ENCODE results near the gene MYO9A. TPM values are rescaled to one million over a fixed set of nuclear protein-coding genes. Genes with fewer than 3 reads are reported as not detected.
A peak's percentile ranks its signal among the peaks of the same experiment; 100 is the strongest.
"Not testable (repeated sequence)": the region's sequence is repeated elsewhere in the genome, so short reads cannot be mapped to it uniquely, and the experiment has no call there.

MYO9A gene
- total RNA-seq, 8 experiments from 2014 or later, result 22.3 to 42.1 (median 31.6) TPM

- WGBS, 10 experiments, result 0 to 100% (median 85%) methylated on average over 1 of the region's 1 CpG
- in situ Hi-C loops (cut with MboI; ENCODE audit: low pct_unique_long_range_greater_than_20kb in 2 of 9, low sequenced_read_pairs in 9 of 9, unreplicated experiment in 9 of 9), result no loop called here
- no peak for ATAC-seq (replicated peaks in 6 of 8)
- Histone ChIP-seq H3K27ac (no peak overlapping the region), H3K4me1 (replicated peaks in 1 of 2) (no peaks in the 10 kb centered on the region), H3K4me3 (no peak overlapping the region)
Measured at GRCh38 chr15:72070817-72071447, 47.0 kb downstream of the MYO9A start.

DNA sequence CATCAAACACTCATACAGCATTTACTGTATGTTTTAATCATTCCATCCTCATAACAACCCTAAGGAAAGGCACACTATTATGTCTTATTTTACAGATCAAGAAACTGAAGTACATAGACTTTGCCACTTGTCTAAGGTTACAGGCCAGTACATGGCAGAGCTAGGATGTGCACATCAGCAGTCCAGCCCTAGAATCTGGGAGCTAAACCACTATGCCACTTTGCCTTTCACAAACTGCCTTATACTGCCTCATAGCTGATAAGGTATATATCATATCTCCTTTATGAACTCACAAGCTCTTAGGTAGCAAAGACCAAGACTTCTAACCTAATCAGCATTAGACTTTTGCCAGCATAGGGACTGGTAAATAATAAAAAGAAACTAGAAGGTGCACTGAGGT lies 49.1 kb downstream of the MYO9A start:
- Histone ChIP-seq H3K4me1 (replicated peaks in 1 of 2) (no peaks in the 10 kb centered on the region), H3K27ac (no peak overlapping the region), H3K4me3 (no peak overlapping the region)
- no peak for ATAC-seq (replicated peaks in 6 of 8)
- in situ Hi-C loops (cut with MboI; ENCODE audit: low pct_unique_long_range_greater_than_20kb in 2 of 9, low sequenced_read_pairs in 9 of 9, unreplicated experiment in 9 of 9), result no loop called here

- ATAC-seq (replicated peaks in 6 of 8), result no peak
- WGBS, 10 experiments, result 83 to 100% (median 100%) methylated on average over 1 to 2 of the region's 2 CpGs; no CpG with 5 or more reads in 1 of the 10 experiments
- Histone ChIP-seq H3K27ac (no peak overlapping the region), H3K4me1 (replicated peaks in 1 of 2) (no peaks in the 10 kb centered on the region), H3K4me3 (no peak overlapping the region)
- in situ Hi-C loops (cut with MboI; ENCODE audit: low pct_unique_long_range_greater_than_20kb in 2 of 9, low sequenced_read_pairs in 9 of 9, unreplicated experiment in 9 of 9), result no loop called here
Measured at GRCh38 chr15:72065801-72066200, 52.1 kb downstream of the MYO9A start.

- Histone ChIP-seq H3K4me1 (replicated peaks in 1 of 2) (peaks cover 0 to 3% of the 10 kb centered on the region in 2 donors), H3K27ac (no peak overlapping the region), H3K4me3 (no peak overlapping the region)
- in situ Hi-C loops (cut with MboI; ENCODE audit: low pct_unique_long_range_greater_than_20kb in 2 of 9, low sequenced_read_pairs in 9 of 9, unreplicated experiment in 9 of 9), result no loop called here
- ATAC-seq (replicated peaks in 6 of 8), result no peak
Measured at GRCh38 chr15:72063186-72063585, 54.8 kb downstream of the MYO9A start.

DNA sequence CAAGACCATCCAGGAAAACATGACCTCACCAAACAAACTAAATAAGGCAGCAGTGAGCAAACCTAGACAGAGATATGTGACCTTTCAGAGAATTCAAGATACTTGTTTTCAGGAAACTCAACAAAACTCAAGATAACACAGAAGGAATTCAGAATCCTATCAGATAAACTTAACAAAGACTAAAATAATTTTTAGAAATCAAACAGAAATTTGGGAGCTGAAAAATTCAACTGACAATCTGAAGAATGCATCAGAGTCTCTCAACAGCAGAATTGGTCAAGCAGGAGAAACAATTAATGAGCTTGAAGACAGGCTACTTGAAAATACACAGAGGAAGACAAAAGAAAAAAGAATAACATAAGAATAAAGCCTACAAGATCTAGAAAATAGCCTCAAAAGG lies 55.6 kb downstream of the MYO9A start:
- no peak overlapping the region for H3K4me3 ChIP-seq
- in situ Hi-C loops (cut with MboI; ENCODE audit: low pct_unique_long_range_greater_than_20kb in 2 of 9, low sequenced_read_pairs in 9 of 9, unreplicated experiment in 9 of 9), result no loop called here
- H3K4me1 ChIP-seq (replicated peaks in 1 of 2), result peaks cover 8 to 10% of the 10 kb centered on the region in 2 donors
- no peak overlapping the region for H3K27ac ChIP-seq
- no peak for ATAC-seq (replicated peaks in 6 of 8)

DNA sequence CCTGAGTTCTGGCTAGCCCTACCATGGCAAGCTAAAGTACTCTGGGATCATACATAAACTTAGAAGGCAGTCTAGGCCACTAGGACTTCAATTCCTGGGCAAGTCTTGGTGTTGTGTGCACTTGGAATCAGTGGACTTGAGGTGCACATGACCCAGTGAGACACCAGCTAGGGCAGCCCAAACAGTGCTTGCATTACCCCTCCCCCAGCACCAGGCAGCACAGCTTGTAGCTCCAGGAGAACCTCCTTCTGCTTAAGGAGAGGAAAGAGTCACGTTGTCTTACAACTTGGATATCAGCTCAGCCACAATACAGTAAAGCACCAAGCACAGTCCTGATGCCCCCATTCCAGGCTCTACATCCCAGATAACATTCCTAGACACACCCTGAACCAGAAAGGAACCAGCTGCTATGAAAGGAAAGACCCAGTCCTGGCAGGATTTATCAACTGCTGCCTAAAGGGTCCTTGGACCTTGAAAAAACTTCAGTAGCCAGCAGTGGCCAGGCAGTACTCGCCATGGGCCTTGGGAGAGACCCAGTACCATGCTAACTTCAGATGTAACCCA lies 57.2 kb downstream of the MYO9A start:
- in situ Hi-C loops (cut with MboI; ENCODE audit: low pct_unique_long_range_greater_than_20kb in 2 of 9, low sequenced_read_pairs in 9 of 9, unreplicated experiment in 9 of 9), result no loop called here
- WGBS, 10 experiments, result 17 to 100% (median 100%) methylated on average over 1 to 2 of the region's 2 CpGs; no CpG with 5 or more reads in 6 of the 10 experiments
- Histone ChIP-seq H3K4me3 (no peak overlapping the region), H3K27ac (no peak overlapping the region), H3K4me1 (replicated peaks in 1 of 2) (peaks cover 9 to 10% of the 10 kb centered on the region in 2 donors)
- no peak for ATAC-seq (replicated peaks in 6 of 8)

DNA sequence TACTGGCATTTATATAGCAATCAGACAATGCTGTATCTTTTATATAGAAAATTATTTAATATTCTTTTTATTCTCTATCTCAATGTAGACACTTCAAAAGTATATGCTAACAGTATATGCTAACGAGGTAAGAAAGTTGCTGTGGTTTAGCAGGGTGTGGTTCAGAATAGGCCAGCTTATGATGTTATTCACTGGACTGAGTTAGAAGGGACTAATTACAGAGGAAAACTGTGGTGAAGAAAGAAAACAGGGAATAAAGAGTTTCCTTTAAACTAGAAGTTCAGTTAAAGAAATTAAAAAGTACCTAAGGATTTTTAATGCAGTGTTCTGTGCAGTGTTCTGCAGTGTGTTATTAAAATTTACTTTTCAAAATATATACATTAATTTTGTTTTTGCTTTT lies 59.4 kb downstream of the MYO9A start:
- Histone ChIP-seq H3K4me3 (no peak overlapping the region), H3K4me1 (replicated peaks in 1 of 2) (peaks cover 9 to 10% of the 10 kb centered on the region in 2 donors), H3K27ac (no peak overlapping the region)
- 0 to 100% (median 78%) methylated on average over 1 of the region's 1 CpG; no CpG with 5 or more reads in 1 of the 10 experiments for WGBS, 10 experiments
- peak in 3 of 8 experiments; percentile 96 to 99 (median 99) for ATAC-seq (replicated peaks in 6 of 8)
- in situ Hi-C loops (cut with MboI; ENCODE audit: low pct_unique_long_range_greater_than_20kb in 2 of 9, low sequenced_read_pairs in 9 of 9, unreplicated experiment in 9 of 9), result no loop called here

DNA sequence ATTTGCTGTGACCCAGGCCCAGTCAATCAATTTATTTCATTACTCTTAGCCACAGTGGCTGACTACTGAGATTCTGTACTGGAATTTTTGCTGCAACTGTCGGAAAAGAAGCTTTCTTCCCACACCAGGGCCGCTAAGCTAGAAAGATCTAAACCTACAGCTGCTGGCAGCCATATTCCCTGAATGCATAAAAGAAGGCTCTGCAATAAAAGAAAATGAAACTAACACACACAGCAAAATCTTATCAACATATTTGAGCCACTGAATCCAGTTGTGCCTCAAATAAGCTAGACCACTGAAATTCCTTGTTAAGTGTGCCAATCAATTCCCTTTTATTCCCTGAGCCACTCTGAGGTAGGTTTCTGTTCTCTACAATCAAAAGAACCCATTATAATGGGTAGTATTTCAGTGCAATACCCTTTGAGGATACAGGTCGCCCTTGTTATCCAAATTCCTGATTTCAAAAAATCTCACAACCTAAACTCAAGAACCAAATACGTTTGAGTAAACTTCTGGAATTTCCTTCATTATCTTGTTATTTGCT lies 60.3 kb downstream of the MYO9A start:
- in situ Hi-C loops (cut with MboI; ENCODE audit: low pct_unique_long_range_greater_than_20kb in 2 of 9, low sequenced_read_pairs in 9 of 9, unreplicated experiment in 9 of 9), result no loop called here
- Histone ChIP-seq H3K27ac (no peak overlapping the region), H3K4me3 (no peak overlapping the region), H3K4me1 (replicated peaks in 1 of 2) (peaks cover 9 to 10% of the 10 kb centered on the region in 2 donors)
- ATAC-seq (replicated peaks in 6 of 8), result peak in 2 of 8 experiments; percentile 19 to 27
- 20 to 80% (median 53%) methylated on average over 1 to 4 of the region's 4 CpGs; no CpG with 5 or more reads in 1 of the 10 experiments for WGBS, 10 experiments

GRCh38 chr15:72056217-72056616 lies 61.7 kb downstream of the MYO9A start:
- 83 to 100% (median 100%) methylated on average over 1 to 2 of the region's 2 CpGs; no CpG with 5 or more reads in 3 of the 10 experiments for WGBS, 10 experiments
- not testable (repeated sequence) for H3K27ac ChIP-seq

DNA sequence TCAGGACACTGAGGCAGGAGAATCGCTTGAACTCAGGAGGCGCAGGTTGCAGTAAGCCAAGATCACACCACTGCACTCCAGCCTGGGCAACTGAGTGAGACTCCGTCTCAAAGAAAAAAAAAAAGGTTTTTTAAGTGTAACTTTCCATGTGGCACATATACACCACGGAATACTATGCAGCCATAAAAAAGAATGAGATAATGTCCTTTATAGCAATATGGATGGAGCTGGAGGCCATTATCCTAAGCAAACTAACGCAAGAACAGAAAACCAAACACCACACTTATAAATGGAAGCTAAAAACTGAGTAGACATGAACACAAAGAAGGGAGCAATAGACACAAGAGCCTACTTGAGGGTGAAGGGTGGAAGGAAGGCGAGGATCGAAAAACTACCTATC lies 64.7 kb downstream of the MYO9A start:
- H3K27ac ChIP-seq; H3K4me3 ChIP-seq; in situ Hi-C loops (cut with MboI; ENCODE audit: low pct_unique_long_range_greater_than_20kb in 2 of 9, low sequenced_read_pairs in 9 of 9, unreplicated experiment in 9 of 9); ATAC-seq (replicated peaks in 6 of 8); H3K4me1 ChIP-seq (replicated peaks in 1 of 2): not testable (repeated sequence)
- 92 to 100% (median 99%) methylated on average over 2 to 7 of the region's 7 CpGs for WGBS, 10 experiments

More at GRCh38 chr15:72056217-72056616, 61.7 kb downstream of the MYO9A start:
- ATAC-seq (replicated peaks in 6 of 8); H3K4me1 ChIP-seq (replicated peaks in 1 of 2); in situ Hi-C loops (cut with MboI; ENCODE audit: low pct_unique_long_range_greater_than_20kb in 2 of 9, low sequenced_read_pairs in 9 of 9, unreplicated experiment in 9 of 9); H3K4me3 ChIP-seq: not testable (repeated sequence)

GRCh38 chr15:72050700-72051099 lies 67.2 kb downstream of the MYO9A start:
- Histone ChIP-seq H3K4me1 (replicated peaks in 1 of 2) (no peaks in the 10 kb centered on the region), H3K27ac (no peak overlapping the region), H3K4me3 (no peak overlapping the region)
- in situ Hi-C loops (cut with MboI; ENCODE audit: low pct_unique_long_range_greater_than_20kb in 2 of 9, low sequenced_read_pairs in 9 of 9, unreplicated experiment in 9 of 9), result no loop called here
- no peak for ATAC-seq (replicated peaks in 6 of 8)
- WGBS, 10 experiments, result 92 to 100% (median 100%) methylated on average over 1 of the region's 1 CpG; no CpG with 5 or more reads in 3 of the 10 experiments

GRCh38 chr15:72047020-72047419 lies 70.9 kb downstream of the MYO9A start:
- in situ Hi-C loops (cut with MboI; ENCODE audit: low pct_unique_long_range_greater_than_20kb in 2 of 9, low sequenced_read_pairs in 9 of 9, unreplicated experiment in 9 of 9), result no loop called here
- Histone ChIP-seq H3K4me3 (no peak overlapping the region), H3K4me1 (replicated peaks in 1 of 2) (no peaks in the 10 kb centered on the region), H3K27ac (no peak overlapping the region)
- ATAC-seq (replicated peaks in 6 of 8), result no peak

DNA sequence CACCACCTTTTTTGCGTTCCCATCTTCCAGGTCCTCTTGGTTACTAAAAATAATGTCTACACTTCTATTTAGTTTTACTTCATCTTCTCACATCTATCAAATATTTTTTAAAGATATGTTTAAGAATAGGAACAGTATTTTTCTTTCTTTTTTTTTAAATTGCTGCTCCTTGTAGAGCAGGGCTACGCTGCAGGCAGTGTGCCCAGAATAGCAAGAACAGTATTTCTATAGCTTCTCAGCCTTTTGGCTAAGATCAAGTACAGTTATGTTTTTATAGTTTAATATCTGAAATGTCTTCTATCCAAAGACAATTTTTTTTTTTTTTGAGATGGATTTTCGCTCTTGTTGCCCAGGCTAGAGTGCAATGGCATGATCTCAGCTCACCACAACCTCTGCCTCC lies 73.0 kb downstream of the MYO9A start:
- H3K4me3 ChIP-seq, result no peak overlapping the region
- in situ Hi-C loops (cut with MboI; ENCODE audit: low pct_unique_long_range_greater_than_20kb in 2 of 9, low sequenced_read_pairs in 9 of 9, unreplicated experiment in 9 of 9), result no loop called here
- no peaks in the 10 kb centered on the region for H3K4me1 ChIP-seq (replicated peaks in 1 of 2)
- WGBS, 10 experiments, result 87 to 100% (median 100%) methylated on average over 2 to 3 of the region's 3 CpGs
- H3K27ac ChIP-seq, result no peak overlapping the region
- ATAC-seq (replicated peaks in 6 of 8), result no peak

- in situ Hi-C loops (cut with MboI; ENCODE audit: low pct_unique_long_range_greater_than_20kb in 2 of 9, low sequenced_read_pairs in 9 of 9, unreplicated experiment in 9 of 9), result no loop called here
- 83 to 100% (median 94%) methylated on average over 1 to 6 of the region's 7 CpGs; no CpG with 5 or more reads in 1 of the 10 experiments for WGBS, 10 experiments
- H3K4me3 ChIP-seq, result no peak overlapping the region
- no peaks in the 10 kb centered on the region for H3K4me1 ChIP-seq (replicated peaks in 1 of 2)
- ATAC-seq (replicated peaks in 6 of 8), result no peak
- no peak overlapping the region for H3K27ac ChIP-seq
Measured at GRCh38 chr15:72042865-72043264, 75.1 kb downstream of the MYO9A start.
